Effector CD4-positive, alpha-beta T cell (primary cell): ENCODE data around the gene NOC4L.
A peak's percentile ranks its signal among the peaks of the same experiment; 100 is the strongest.
"Not testable (repeated sequence)": the region's sequence is repeated elsewhere in the genome, so short reads cannot be mapped to it uniquely, and the experiment has no call there.

Source experiments
- DNase-seq: peaks from one replicate; pipeline ENCODE4 v3.0.0-alpha.2; 2020

Gene NOC4L

DNA sequence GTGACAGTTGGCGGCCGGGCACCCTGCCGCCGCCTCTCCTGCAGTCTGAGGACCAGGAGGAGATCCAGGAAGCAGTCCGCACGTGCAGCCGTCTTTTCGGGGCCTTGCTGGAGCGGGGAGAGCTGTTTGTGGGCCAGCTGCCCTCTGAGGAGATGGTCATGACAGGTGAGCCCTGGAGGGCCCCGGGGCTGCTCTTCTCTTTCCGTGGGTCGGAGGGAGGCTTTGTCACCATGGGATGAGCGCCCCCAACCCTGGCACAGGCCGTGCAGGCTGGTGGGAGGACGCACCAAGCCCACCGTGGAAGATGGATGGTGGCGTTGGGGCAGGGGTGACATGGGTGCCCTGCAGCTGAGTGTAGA is 532 bp downstream of the NOC4L start:
- no peak for DNase-seq

DNA sequence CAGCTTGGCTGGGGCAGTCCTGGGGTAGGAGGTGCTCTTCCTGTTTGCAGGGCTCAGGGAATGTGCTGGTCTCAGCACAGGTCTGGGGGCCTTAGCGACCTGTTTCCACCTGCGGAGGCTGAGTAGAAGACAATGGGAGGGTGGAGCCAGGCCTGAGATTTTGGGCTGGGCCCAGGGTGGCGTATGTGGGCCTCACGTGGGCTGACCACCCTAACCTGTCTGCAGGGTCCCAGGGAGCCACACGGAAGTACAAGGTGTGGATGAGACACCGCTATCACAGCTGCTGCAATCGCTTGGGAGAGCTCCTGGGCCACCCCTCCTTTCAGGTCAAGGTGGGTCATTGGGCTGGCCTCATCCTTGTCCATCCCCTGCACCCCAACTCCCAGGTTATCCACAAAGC is 1.1 kb downstream of the NOC4L start:
- no peak for DNase-seq

DNA sequence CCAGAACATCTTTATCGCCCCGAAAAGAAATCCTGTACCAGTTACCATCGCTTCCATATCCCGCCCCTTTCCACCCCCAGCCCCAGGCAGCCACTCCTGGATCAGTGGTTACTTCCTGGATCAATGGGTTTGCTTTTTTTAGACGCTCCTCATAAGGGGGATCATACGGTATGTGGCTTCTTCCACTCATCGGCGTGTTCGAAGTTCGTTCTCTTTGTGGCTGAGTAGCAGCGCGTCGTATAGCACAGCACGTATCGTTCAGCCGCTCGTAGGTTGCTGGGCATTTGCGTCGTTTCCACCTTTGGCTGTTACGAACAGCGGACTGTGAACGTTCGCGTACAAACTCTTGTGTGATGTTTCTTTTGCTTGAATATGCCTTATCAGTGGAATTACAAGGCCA is 1.8 kb downstream of the NOC4L start:
- DNase-seq = no peak

DNA sequence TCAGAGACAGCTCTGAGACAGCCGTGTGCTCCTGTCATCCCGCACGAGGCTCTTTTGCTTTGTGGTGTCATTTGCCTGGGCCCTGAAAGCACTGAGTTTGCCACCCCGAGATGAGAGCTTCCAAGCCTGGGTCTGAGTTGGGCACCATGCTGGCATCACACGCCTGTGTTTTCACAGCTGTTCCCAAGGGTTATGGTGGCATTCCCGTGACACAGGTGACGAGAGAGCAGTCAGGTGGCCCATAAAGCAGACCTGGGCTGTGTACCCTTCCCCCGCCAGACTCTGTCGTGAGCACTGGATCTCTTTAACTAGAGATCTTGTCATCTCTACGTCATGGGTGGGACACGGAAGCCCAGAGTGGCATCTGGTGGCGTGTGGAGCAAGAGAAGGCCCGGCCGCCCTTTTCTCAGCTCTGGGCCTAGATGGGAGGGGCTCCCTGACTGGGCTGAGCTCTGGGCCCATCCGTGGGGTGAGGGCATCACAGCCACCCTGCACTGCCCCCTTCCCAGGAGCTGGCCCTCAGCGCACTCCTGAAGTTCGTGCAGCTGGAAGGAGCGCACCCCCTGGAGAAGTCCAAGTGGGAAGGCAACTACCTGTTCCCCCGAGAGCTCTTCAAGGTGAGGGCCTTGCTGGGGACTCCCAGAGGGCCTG is 2.6 kb downstream of the NOC4L start:
- no peak for DNase-seq

DNA sequence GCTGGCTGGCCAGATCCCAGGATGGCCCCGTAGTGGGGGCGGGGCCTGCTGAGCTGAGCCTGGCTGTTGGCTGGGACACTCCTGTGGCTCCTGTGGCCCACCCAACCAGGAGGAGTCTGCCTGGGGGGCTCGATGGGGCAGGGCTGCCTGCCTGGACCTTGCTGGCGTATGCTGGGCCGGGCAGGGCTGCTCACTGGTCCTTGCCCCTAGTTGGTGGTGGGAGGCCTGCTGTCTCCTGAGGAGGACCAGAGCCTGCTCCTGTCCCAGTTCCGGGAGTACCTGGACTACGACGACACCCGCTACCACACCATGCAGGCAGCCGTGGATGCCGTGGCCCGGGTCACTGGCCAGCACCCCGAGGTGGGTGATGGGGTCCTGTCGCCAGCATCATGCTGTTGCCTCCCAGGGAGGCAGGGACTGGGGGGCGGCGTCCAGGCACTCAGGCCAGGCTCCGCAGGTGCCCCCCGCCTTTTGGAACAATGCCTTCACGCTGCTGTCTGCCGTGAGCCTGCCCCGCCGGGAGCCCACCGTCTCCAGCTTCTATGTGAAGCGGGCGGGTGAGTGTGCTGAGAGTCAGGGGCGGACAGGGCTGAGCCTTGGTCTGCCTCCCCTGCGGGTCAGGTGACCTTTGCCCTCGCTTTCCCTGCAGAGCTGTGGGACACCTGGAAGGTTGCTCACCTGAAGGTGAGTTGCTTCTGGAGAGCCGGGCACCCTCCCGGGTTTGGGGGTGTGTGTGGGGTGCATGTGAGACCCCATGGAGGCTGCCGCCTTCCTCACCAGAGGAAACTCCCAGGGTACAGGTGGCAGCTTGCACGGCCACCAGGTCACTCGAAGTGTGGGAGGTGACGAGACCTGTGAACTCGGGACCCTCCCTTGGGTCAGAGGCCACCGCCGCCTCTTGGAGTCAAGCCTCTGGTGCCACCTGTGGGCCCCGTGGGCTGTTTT is 3.4 kb downstream of the NOC4L start:
- no peak for DNase-seq

DNA sequence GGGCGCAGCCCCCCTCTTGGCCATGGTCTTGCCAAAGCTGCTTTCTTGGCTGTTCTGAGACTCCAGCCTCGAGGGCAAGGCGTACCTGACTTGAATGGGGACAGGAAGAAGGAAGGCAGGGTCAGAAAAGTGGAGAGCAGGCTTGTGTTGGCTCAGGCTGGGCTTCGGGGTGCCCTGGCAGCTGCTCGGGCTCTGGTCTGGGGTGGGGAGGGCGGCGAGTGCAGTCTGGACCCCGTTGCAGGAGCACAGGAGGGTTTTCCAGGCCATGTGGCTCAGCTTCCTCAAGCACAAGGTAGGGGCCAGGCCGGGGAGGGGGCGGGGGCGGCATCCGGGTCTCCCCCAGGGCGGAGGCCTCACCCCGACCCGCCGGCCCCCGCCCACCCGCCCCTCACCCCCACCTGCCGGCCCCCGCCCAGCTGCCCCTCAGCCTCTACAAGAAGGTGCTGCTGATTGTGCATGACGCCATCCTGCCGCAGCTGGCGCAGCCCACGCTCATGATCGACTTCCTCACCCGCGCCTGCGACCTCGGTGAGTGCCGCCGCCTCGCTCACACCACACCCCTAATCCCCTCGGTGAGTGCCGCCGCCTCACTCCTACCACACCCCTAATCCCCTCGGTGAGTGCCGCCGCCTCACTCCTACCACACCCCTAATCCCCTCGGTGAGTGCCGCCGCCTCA is 4.2 kb downstream of the NOC4L start:
- DNase-seq = no peak

DNA sequence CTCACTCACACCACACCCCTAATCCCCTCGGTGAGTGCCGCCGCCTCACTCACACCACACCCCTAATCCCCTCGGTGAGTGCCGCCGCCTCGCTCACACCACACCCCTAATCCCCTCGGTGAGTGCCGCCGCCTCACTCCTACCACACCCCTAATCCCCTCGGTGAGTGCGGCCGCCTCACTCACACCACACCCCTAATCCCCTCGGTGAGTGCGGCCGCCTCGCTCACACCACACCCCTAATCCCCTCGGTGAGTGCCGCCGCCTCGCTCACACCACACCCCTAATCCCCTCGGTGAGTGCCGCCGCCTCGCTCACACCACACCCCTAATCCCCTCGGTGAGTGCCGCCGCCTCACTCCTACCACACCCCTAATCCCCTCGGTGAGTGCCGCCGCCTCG is 5.3 kb downstream of the NOC4L start:
- not testable (repeated sequence) for DNase-seq

DNA sequence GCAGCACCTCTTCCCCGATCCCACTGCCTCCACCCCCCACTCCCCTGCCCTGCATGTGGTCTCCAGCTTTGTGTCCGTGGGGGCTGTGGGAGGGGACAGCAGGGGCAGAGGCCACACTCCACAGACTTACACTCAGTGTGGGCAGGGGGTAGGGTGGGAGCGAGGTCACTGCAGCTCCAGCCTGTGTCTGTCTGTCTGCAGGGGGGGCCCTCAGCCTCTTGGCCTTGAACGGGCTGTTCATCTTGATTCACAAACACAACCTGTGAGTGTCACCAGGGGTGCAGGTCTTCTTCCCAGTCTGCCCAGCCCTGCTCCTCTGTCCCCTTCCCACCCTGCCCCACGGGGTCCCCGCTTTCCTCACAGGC is 6.5 kb downstream of the NOC4L start:
- no peak for DNase-seq

DNA sequence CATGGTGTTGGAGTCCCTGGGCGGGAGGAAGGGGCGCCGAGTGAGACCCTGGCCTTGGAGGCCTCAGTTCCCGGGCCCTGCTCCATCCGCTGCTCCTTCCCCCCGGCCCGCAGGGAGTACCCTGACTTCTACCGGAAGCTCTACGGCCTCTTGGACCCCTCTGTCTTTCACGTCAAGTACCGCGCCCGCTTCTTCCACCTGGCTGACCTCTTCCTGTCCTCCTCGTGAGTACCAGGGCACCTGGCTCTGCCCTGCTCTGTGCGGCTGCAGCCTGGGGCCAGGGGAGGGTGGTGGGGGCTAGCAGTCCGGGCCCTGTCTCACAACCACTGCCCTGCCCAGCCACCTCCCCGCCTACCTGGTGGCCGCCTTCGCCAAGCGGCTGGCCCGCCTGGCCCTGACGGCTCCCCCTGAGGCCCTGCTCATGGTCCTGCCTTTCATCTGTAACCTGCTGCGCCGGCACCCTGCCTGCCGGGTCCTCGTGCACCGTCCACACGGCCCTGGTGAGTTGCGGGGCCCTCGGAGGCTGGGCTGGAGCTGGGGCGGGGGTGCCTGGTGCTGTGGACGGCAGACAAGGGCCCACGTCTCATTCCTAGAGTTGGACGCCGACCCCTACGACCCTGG is 7.0 kb downstream of the NOC4L start:
- DNase-seq = no peak

DNA sequence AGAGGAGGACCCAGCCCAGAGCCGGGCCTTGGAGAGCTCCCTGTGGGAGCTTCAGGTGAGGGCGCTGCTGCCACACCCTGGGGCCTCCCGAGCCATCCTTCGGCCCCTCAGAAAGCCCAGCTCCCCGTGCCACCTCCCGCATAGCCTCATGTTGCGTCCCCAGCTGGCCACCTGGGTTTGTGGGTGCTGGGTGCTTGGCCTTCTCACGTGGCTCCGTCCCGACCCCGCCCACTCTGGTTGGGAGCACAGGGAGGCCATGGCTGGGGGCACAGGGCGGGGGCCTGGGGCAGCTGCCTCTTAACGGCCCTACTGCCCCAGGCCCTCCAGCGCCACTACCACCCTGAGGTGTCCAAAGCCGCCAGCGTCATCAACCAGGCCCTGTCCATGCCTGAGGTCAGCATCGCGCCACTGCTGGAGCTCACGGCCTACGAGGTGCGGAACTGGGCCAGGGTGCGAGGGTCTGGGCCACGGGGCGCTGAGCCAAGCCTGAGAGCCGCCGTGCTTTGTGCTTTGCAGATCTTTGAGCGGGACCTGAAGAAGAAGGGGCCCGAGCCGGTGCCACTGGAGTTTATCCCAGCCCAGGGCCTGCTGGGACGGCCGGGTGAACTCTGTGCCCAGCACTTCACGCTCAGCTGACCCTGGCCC is 7.6 kb downstream of the NOC4L start:
- DNase-seq = no peak

DNA sequence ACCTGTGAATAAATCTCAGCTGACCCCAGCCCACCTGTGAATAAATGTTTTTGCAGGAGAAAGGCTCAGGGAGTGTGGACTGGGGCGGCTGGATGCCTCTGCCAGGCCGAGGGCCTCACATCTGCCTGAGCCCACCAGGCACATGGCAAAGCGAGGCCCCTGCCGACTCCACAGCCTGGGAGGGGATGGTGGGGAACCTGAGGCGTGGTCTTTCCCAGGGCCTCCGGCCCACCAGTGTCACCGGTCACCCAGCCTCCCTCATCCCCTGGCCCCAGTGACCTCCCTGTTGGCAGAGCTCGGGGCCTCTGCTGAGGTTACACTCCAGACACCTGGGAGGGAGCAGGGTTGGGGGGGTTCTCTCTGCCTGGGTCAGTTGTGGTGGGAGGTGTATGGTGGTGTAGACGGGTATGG is 8.2 kb downstream of the NOC4L start:
- DNase-seq = no peak

DNA sequence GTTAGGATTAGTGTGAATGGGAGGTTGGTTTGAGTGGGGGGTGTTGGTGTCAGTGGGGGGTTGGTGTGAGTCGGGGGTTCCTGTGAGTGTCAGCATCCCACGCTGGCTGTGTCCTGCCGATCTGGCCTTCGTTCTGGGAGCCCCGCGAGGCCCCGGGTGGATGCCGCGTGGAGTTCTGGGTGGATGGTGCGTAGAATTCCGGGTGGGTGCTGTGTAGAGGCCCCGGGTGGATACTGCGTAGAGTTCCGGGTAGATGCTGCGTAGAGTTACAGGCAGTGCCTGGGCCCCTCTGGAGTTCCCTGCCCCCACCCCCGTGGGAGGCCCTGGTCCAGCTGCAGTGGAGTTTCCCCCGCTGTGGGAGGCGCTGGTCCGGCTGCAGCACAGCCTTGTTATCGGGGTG is 8.7 kb downstream of the NOC4L start:
- no peak for DNase-seq

DNA sequence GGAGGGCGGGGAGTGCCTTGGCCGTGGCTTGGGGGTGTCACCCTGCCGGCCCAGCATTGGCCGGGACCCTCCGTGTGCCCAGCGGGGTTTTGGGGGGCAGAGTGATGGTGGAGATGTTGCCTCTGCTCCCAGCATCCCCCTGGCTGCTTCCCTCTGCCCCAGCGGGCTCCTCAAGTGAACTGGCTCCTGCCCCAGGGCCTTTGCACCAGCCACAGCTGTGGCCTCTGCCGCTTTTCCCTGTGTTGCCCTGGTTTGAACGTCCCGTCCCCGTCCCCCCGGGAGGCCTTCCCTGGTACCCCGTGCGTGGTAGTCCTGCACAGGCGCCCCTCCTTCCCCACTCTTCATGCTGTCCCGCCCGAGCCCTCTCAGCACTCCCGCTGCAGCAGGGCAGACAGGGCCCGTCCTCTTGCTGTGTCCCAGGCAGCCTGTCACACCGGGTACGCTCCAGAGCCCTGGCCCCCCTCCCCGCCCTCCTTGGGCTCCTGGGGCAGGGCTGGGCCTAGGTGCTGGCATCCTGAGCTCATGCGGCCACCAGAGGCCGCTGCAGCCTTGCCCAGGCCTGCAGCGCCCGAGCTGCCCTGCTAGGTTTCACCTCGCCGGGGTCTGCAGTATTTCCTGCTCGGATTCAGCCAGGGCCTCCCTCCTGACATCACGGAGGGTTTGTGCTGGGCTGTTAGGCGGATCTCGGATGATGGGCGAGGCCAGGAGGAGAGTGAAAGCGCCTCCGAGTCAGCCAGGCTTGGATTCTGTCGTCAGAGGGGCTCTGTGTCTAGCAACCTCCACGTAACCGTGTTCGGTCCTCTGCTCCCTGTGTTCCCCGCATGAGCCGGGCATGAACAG is 9.5 kb downstream of the NOC4L start:
- DNase-seq = peak; percentile 67

DNA sequence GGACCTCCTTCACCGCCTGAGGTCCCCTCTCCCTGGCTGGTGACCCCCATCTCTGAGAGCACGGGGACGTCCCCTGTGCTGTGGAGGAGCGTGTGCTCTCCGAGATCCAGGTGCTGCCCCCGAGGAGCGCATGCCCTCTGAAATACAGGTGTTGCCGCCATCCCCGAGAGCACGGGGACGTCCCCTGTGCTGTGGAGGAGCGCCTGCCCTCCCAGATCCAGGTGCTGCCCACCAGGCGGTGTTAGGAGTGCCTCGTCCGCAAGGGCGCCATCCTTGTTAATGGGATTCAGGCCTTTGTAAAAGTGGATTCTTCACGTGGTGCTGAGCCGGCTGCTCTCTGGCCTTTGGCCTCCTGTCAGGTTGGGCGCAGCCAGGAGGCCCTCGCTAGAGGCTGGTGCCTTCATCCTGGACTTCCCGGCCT is 10.1 kb downstream of the NOC4L start:
- DNase-seq = no peak

DNA sequence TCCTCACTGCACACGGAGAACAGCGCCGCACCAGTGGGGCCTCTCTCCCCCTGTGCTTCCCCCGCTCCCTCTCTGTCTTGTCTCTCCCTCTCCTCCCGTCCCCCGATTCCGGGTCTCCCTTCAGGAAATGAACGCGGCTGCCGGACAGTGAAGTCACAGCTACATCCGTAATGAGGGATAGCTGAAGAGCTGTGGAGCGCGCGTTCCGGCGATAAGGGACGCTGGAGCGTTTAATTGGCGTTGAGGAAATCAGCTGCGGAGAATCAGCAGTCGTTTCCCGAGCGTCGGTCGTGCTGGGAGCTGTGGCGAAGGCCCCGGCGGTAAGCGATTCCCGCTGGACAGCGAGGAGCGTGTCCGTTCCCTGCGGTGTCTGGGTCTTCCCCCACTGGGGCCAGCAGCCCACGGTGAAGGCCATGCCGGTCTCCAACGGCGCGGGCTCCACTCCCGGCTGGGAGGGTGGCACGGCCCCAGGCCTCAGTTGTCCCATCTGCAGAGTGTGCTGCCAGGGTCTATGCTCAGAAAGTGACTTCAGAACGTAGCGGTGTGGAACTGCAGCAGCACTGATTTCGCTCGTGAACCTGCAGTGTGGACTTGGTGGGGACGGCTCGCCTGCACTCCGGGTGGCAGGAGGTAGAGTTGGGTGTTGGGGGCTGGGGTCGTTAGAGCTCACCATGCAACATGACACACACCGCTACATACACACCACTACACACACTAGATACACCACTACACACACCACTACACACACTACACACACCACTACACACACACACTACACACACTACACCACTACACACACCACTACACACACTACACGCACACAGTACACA is 10.9 kb downstream of the NOC4L start:
- DNase-seq = peak; percentile 9

DNA sequence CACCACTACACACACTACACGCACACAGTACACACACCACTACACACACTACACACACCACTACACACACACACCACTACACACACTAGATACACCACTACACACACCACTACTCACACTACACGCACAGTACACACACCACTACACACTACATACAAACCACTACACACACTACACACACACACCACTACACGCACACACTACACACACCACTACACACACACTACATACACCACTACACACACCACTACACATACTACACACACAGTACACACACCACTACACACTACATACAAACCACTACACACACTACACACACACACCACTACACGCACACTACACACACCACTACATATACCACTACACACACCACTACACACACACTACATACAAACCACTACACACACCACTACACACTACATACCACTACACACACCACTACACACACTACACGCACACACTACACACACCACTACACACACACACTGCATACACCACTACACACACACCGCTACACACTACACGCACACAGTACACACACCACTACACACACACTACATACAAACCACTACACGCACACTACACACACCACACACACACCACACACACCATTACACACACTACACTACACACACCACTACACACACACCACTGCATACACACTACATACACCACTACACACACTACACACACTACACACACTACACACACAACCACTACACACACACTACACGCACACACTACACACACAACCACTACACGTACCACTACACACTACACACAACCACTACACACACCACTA is 11.7 kb downstream of the NOC4L start:
- DNase-seq = peak; percentile 0

DNA sequence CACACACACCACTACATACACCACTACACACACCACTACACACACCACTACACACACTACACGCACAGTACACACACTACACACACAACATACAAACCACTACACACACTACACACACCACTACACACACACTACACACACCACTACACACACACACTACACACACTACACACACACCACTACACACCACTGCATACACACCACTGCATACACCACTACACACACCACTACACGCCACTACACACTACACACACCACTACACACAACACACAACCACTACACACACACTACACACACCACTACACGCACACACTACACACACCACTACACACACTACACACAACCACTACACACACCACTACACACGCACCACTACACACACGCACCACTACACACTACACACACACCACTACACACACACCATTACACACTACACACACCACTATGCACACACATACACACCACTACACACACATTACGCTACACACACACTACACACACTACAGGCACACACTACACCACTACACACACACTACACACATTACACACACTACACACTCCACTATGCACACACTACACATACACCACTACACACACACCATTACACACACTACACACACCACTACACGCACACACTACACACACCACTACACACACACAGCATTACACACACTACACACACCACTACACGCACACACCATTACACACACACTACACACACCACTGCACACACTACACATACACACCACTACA is 12.5 kb downstream of the NOC4L start:
- DNase-seq = no peak

DNA sequence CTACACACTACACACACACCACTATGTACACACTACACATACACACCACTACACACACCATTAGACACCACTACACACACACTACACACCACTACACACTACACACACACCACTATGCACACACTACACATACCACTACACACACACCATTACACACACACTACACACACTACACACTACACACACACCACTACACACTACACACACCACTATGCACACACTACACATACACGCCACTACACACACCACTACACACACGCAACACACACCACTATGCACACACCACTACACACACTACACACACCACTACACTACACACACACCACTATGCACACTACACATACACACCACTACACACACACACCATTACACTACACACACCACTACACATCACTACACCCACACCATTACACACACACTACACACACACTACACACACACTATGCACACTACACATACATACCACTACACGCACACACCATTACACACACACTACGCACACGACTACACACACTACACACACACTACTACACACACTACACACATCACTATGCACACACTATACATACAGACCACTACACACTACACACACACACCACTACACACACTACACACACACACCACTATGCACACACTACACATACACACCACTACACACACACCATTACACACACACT is 13.6 kb downstream of the NOC4L start:
- no peak for DNase-seq
